Epidermal melanocyte (primary cell): ENCODE measurements around the gene OGFOD3.
"Not testable (repeated sequence)": the region's sequence is repeated elsewhere in the genome, so short reads cannot be mapped to it uniquely, and the experiment has no call there.

Experiments used
- DNase-seq: peaks from one replicate; pipeline ENCODE4 v3.0.0; 2011; ENCODE audit warnings: low spot score; ENCODE audit not compliant: insufficient read length

The OGFOD3 gene

DNA sequence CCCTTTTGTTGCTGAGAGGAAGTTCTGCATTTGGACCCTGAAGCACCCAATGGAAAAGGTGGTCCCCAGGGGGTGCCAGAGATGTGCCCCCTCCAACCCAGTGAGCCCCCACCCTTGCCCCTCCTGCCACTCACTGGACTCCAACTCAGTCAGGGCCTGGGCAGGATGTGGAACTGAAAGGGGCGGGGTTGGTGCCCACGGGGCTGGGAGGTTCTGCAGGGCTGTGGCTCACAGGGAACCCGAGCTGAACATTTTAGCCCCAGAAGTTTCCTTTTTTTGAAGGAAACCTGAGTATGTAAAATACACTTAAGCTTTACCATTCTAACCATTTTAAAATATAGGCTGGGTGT, 15.8 kb upstream of the OGFOD3 start:
- DNase-seq, result no peak

DNA sequence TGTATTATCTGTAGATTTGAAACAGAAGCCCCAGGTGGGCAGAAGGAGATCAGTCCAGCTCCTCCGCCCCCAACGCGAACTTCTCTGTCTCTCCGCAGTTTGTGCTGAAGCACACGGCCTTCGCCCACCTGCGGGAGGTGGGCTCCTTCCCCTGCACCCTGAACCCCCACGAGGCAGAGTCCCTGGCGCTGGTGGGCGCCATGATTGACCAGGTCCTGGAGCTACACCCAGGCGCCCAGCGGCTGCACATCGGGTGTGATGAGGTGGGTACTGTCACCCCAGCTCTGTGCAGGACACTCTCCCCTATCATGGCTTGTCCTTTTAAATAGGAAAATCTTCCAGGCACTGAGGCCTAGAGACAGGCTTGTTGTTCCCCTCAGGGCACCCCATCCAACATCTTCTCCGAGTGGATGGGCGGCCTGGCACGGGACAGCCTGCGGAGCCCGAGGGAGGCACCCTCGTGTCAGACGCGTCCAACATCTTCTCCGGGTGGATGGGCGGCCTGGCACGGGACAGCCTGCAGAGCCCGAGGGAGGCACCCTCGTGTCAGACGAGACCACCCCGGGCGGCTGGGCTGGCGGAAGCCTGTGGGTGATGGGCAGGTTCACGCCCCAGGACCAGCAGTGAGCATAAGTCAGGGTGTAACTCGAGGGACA, 15.3 kb upstream of the OGFOD3 start:
- no peak for DNase-seq

DNA sequence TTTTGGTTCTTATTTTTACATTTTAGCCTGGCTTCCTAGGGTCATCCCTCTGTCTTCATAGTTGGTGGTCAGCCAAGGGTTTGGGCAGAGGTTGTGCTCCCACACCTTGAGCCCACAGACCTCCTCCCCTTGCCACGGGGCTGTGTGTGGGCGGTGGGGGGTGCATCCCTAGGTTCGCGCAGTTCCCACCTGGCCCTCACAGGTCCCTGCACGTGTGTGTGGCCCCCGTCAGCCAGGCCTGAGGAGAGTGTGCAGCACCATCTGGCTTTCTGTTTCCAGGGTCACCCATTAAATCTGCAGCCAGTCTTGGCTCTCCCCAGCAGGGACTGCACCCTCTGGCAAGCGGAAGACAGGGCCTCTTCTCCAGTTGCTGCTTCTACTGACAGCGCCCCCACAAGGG, 13.6 kb upstream of the OGFOD3 start:
- no peak for DNase-seq

DNA sequence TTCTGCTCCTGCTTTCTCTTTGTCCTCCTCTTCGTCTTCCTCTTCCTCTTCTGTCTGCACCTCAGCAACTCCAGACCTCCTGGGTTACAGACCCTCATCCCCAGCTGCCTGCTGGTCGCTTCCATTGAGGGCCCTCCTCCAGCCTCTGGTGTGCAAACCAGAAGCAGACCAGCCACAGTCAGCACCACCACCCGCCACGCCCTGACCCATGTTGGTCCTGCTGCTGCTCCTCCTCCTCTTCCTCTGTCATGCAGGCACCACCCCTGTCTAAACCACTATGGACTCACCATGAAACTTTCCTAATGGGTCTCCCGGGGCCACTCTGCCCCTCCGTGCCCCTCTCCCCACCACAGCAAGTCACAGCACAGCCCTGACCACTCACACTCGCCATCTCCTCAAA, 11.4 kb upstream of the OGFOD3 start:
- no peak for DNase-seq

DNA sequence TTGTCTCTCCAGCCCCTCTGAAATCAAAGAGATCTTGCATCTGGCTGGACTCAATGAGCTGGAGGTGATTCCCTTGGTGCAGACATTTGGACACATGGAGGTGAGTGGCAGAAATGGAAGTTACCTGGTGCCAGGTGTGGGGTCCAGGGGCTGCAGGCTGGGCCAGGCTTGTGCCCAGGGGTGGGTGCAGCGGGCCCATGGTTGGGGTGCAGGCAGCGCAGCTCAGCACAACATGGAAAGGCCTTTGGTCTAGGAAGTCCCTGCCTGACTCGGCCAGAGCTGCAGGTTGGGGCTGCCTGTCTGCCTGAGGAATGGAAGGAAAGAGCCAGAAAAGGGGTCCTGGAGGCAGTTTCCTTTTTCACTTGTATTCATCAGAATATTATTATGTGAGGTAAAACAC, 10.2 kb upstream of the OGFOD3 start:
- no peak for DNase-seq

DNA sequence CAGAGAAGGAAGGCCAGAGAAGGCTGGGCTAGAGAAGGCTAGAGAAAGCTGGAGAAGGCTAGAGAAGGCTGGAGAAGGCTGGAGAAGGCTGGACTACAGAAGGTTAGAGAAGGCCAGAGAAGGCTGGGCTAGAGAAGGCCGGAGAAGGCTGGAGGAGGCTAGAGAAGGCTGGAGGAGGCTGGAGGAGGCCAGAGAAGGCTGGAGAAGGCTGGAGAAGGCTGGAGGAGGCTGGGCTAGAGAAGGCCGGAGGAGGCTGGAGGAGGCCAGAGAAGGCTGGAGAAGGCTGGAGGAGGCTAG, 6.4 kb upstream of the OGFOD3 start:
- no peak for DNase-seq

DNA sequence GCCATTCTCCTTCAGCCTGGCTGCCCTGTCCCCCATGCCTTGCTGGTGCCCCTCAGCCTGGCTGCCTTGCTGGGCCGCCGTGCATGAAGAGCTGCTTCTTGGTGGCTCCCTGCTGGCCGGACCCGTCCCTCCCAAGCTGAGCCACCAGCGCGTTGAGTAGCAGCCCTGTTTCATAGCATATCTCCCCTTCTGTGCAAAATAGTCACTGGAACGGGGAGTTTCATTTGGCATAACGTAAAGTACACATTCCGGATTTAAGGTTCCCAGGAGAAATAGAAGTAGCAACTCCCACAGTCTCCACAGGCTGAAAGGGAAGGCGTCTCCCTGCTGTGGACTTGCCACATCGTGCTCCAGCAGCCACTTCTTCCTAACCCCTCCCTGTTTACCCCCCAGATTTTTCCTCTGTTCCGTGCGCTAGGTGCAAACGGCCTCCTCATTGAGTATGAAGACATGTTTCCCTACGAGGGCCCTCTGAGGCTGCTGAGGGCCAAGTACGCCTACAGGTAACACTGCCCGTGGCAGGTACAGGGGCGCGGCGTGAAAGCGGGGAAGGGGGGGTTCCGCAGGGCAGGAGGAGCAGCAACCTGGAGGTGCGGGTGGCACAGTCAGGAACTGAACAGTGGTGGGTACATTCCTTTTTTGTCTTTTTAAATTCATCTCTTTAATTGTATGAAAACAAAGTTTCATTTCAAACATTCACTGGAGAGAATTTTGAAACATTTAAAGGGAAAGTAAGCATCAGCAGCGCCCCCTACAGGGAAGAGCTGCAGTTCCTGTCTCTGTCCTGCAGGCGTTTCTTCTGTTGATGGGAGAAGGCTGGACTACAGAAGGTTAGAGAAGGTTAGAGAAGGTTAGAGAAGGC, 5.8 kb upstream of the OGFOD3 start:
- DNase-seq, result no peak

DNA sequence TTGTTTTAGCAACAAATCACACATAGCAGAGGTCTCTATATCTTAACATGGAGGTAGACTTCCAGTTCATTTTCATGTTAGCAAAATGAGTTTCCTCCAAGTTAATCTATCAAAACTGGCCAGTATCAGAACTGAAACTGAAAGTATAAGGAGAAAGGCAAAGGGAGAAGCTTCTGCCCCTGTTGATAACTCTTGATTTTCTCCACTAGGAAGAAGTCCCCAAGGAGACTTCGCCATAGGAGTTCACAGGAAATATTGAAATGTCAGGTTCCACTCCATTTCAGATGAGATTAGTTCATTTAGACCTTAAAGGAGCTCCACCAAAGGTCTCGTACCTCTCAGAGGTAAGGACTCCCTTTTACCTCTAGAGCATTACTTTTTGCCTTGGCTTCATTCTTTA, 1.2 kb upstream of the OGFOD3 start:
- DNase-seq, result no peak

DNA sequence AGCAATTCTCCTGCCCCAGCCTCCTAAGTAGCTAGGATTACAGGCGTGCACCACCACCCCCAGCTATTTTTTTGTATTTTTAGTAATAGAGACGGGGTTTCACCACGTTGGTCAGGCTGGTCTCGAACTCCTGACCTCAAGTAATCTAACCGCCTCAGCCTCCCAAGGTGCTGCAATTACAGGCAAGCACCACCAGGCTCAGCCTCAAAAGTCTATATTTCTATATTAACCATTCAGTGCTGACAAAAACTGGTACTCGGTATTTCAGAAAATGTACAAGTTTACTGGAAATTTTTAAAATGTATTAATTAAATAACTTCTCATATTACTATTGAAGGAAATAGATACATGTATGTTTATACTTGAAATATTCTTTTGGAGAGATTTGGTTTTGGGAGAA, 1.6 kb downstream of the OGFOD3 start:
- no peak for DNase-seq

DNA sequence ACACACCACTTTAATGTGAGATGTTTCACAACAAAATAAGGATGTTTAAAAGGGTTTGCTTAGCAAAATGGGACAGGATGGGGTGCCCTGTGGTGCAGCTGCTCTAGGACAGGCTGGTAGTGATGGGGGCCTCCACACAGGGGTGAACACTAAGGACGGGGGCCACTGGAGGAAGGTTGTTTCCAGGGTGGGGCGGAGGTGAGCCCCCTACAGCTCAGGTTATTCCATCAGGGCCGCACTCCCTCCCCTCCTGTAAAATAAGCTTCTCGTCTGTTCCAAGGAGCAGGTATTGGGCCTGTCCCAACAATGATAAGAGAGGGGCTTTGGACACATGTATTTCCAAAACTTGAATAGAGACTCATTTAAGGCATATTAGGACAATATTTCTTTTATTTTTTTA, 2.1 kb downstream of the OGFOD3 start:
- DNase-seq, result no peak

DNA sequence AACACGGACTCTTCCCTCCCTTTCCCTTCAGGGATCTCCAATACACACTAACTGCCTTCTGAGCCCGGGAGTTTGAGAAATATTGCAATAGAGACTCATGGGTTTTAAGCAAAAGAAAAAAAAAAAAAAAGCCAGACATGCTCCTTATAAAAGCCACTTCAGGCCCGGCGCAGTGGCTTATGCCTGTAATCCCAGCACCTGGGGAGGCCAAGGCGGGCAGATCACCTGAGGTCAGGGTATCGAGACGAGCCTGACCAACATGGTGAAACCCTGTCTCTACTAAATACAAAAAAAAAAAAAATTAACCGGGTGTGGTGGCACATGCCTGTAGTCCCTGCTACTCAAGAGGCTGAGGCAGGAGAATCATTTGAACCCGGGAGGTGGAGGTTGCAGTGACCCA, 2.6 kb downstream of the OGFOD3 start:
- DNase-seq, result no peak

DNA sequence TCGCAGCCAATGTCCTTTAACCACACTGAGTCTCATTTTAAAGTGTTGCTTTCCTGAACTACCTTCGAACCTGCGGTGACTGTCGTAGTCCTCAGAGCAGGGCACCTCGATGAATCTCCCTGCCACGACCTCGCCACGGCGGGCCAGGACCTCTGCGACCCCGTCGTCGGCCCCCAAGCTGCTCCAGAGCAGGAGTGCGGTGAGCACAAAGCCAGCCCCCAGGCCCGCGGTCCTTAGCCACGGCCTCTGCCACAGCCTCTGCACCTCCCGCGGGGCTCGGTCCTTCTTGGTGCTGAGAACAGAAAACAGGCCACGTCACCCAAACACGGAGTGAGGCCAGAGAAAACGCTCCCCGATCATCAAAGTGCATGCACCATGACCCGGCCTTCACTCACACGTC, 3.0 kb downstream of the OGFOD3 start:
- no peak for DNase-seq

DNA sequence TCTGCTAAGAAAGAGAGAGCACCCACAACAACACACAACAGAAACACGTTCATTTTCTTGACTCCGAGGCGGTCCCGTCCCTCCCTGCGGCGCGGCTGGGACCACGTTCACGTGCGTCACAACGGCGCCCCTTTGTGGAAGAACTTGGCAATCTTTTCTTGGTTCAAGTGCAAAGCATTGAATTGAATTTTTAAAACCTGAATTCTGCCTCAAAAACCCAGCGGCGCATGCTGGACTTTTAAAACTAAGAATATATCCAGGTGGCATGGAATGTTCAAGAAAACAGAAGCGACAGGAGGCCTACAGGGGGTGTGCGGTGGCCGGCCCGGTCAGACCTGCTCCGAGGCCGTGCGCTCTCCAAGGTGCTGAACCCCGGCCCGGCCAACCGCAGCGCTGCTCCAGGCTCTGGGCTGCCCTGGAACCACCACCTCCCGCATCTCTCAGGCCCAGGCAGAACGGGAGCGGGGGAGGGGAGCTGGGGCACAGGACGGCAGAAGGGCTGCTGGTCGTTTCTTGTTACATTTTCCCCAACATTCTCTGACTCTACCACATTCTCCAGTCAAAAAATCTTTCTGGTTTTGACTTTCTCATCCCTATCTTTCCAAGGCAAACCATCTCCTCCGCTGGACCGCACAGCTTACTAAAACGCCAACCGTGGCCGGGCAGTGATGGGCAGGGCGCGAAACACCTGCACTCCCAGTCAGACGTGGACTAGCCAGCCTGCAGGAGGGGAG, 3.7 kb downstream of the OGFOD3 start:
- peak; percentile 88 for DNase-seq

DNA sequence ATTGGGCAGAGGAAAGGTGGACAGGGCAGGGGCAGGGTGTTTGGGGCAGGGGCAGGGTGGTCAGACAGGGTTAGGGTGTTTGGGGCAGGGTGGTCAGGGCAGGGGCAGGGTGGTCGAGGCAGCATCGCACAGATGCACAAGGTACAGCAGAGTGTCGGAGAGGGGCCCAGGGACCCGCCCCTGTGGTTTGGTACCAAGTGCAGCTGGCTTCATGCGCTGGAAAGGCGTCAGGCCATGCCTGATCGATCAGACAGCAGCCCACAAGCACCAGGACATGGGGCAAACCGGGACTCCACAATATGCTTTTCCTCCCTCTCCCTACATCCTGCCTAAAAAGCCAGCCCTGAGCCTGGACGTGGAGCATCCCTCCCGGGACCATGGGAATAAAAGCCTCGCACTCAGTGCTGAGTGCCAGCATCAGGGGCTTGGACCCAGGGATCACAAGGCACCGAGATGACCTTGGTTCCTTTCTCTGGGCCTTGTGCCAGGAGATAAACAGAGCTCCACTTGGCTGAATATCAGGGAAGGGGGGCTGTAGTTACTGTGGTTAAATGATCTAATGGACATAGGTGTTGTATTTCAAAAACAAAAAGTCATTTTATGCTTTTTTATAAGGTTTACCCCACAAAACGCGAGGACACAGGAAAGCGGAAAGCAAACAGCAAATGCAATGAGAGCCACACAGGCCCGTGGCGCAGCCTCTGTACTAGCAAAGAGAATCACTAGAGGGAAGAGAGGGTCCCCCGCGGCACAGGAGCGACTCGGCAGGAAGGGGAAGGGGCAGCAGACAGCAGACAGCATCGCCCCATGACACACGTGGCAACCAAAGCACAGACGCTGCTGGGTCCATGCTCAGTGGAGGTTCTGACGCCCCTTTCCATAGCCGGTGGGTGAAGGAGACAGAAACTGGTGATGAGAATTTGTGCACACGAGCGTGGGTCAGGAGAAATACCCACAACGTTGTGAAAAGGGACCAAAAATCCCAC, 5.6 kb downstream of the OGFOD3 start:
- DNase-seq, result no peak

DNA sequence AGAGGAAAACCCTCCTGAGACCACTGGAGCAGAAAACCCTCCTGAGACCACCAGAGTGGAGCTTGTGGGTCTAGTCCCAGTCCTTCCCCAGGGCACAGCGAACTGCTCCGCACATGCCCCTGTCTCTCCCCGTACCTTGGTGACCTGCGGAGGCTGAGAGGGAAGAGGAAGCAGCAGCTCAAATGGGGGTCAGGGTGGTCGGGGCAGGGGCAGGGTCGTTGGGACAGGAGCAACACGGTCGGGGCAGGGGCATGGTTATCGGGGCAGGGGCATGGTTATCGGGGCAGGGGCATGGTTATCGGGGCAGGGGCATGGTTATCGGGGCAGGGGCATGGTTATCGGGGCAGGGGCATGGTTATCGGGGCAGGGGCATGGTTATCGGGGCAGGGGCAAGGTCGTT, 6.3 kb downstream of the OGFOD3 start:
- not testable (repeated sequence) for DNase-seq

DNA sequence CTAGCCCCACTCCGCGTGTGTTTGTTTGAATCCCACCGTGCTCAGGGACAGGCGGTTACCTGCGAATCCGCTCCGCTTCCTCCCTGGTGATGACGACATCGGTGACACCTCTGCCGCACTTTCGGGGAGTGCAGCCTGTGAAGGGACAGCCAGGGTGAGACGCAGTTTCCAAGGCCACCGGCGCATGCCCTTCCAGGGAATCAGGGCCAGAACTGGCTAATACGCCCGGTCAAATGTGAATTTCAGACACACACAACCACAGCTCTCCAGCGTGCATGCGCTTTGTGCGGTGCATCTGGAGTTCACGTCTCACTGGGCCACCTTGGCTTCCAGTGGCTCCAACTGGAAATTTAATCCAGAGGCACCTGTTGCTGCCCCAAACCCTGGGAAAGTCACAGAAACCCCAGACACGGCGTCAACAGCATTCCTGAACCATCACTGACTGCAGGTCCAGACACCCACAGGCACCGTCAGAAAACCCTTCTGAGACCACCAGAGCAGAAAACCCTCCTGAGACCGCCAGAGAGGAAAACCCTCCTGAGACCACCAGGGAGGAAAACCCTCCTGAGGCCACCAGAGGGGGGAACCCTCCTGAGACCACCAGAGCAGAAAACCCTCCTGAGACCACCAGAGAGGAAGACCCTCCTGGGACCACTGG, 6.9 kb downstream of the OGFOD3 start:
- DNase-seq, result no peak

DNA sequence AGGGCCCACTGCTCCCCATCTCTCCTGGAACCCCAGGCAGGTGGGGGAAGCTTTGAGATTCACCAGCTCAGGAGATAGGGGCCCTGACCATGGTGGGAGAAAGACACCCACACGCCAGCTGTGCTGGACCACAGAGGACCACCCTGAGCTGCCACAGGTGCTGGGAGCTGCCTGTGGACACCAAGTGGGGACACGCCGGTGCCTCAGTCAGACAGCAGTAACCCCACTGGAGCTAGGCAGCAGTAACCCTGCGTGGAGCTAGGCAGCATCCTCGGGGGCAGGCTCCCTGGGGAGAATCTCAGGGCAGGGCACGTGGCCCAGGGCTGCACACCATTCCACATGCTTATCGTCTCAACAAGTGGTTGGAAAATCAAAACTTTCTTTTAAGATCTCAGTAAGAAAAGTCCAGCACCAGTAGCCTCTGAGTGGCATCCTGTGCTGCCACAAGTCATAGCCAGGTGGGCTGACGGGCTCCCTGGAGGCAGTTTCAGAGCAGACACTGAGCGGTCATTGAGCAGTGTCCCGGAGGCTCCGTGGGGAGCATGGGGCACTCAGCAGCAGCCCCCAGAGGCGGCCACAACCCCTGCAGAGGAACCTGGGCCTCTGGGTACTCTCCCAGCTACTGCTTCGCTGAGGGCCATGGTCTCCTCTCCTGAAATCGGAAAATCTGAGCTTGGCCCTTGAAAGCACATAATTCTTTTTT, 8.2 kb downstream of the OGFOD3 start:
- no peak for DNase-seq

DNA sequence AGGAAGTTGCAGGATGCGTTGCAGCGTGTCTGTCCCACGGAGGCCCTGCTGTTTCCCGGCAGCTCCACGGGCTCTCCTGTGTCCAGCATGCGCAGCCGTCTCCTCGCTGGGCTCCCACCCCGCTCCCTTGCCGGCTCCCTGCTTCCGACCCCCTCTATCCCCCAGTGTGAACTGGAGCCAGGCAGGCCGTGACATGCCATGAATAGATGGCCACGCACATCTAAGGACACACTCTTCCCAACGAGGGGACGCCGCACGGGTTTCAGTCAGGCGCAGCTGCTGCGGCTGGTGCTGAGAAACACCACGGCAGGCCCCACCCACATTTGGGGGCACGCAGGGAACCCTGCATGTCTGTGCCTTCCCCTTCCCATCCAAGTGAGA, 9.5 kb downstream of the OGFOD3 start:
- no peak for DNase-seq

DNA sequence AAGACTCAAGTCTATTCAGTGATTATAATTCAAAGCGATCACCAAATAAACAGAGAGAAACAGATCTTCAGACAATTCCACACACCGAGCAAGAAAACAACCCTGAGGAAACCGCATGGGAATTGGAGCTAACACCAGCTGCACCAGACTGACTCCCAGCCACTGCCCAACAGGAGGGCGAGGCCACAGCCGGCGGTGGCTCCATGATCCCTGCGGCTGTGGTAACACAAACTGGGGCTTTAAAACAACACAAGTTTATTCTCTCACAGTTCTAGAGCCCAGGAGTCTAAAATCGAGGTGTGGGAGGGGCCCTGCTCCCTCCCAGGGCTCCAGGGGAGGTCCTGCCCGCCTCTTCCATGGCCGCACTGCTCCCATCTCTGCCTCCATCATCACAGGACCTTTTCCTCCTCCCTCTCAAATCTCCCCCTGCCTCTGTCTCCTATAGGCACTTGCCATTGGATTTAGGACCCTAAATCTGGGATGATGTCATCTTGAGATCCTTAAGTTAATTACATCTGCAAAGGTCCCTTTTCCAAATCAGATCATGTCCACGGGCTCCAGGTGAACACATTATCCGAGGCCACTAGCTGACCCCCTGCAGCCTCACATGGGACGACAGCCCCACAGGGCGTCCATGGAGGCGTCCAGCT, 10.0 kb downstream of the OGFOD3 start:
- DNase-seq, result no peak

DNA sequence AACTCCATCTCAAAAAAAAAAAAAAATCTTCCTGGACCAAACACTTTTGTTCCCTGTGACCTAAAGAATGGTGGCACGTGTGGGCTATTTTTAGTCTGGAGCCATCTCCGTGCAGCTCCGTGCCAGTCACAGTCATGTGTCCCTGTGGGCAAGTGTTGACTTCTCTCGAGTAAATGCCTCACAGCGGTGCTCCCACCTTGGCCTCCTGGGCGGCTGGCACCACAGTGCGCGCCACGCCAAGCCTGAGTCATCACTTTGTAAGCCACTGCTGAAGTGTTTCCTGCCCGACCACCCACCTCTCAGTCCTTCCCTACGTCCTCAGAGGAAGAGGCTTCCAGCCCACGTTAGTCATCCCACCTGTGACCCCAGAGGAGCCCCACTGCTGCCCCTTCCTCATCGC, 11.1 kb downstream of the OGFOD3 start:
- DNase-seq, result no peak
